Measurements from ENCODE around the gene STRN4.

Gene STRN4

GRCh38 chr19:46678110-46678732 is 68.0 kb downstream of the STRN4 start:
- Histone ChIP-seq H2AFZ (ENCODE audit: low read depth, low read length, severe bottlenecking) (no peak overlapping the region), H3F3A (ENCODE audit: insufficient read depth) (no peaks in the 10 kb centered on the region), H3K27me3 (ENCODE audit: low read length) (no peaks in the 10 kb centered on the region), H3K9me2 (replicated peaks; ENCODE audit: insufficient read depth, low read length) (no peaks in the 10 kb centered on the region), H3K36me3 (ENCODE audit: low read length) (no peaks in the 10 kb centered on the region; the same call in 1 of the 2 replicates), H3K4me2 (ENCODE audit: low read depth, low read length, poor library complexity, severe bottlenecking) (no peak overlapping the region), H3K4me3 (ENCODE audit: insufficient read depth, low read length, poor library complexity, severe bottlenecking) (no peak overlapping the region), H3K79me2 (ENCODE audit: insufficient read depth, low read length) (no peaks in the 10 kb centered on the region), H3K27ac (ENCODE audit: low read depth, low read length) (no peak overlapping the region), H4K20me1 (ENCODE audit: low read depth, low read length) (0 out of 2 replicates have a peak, but pooled peaks cover 3% of the 10 kb centered on the region), H3K9ac (ENCODE audit: low read length) (no peak overlapping the region), H3K9me3 (ENCODE audit: insufficient read depth, low read length) (no peaks in the 10 kb centered on the region)
- no peak for TF ChIP-seq CTCF (IDR thresholded peaks at IDR 0.05; ENCODE audit: insufficient read depth, low read length, poor library complexity, severe bottlenecking)
- no peak for TF ChIP-seq EZH2phosphoT487 (conservative IDR thresholded peaks at IDR 0.05; ENCODE audit: low read length)

- H3K36me3 ChIP-seq (ENCODE audit: low read length) = no peaks in the 10 kb centered on the region
- no peaks in the 10 kb centered on the region for H3K9me3 ChIP-seq (ENCODE audit: insufficient read depth, low read length)
- no peak overlapping the region for H3K27ac ChIP-seq (ENCODE audit: low read depth, low read length)
- H3F3A ChIP-seq (ENCODE audit: insufficient read depth) = no peaks in the 10 kb centered on the region
- 0 out of 2 replicates have a peak, but pooled peaks cover 3% of the 10 kb centered on the region for H4K20me1 ChIP-seq (ENCODE audit: low read depth, low read length)
- no peak overlapping the region for H2AFZ ChIP-seq (ENCODE audit: low read depth, low read length, severe bottlenecking)
- no peak overlapping the region for H3K9ac ChIP-seq (ENCODE audit: low read length)
- H3K4me3 ChIP-seq (ENCODE audit: insufficient read depth, low read length, poor library complexity, severe bottlenecking) = no peak overlapping the region
- H3K4me2 ChIP-seq (ENCODE audit: low read depth, low read length, poor library complexity, severe bottlenecking) = no peak overlapping the region
- H3K27me3 ChIP-seq (ENCODE audit: low read length) = no peaks in the 10 kb centered on the region
- no peaks in the 10 kb centered on the region for H3K9me2 ChIP-seq (replicated peaks; ENCODE audit: insufficient read depth, low read length)
- H3K79me2 ChIP-seq (ENCODE audit: insufficient read depth, low read length) = no peaks in the 10 kb centered on the region
- no peak for TF ChIP-seq CTCF (IDR thresholded peaks at IDR 0.05; ENCODE audit: insufficient read depth, low read length, poor library complexity, severe bottlenecking)
- no peak for TF ChIP-seq EZH2phosphoT487 (conservative IDR thresholded peaks at IDR 0.05; ENCODE audit: low read length)
Observed at GRCh38 chr19:46674416-46675178, 71.7 kb downstream of the STRN4 start.

DNA sequence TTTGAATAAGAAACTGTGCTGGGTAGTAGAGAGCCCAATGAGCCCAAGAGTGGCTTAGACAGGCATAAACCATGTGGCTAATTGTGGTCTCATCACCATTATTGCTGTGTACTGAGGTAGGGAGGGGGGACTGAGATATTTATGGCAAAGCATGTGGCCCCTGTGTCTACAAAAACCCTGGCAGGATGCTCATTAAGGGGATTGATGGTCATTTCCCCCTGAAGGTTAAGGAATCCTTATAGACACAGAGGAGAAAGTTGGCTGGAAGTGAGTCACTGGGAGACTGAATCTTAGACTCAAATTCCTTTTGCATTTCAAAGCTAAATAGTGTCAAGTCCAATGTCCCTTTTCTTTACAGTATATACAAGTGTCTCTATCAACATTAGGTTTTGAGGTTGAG is 75.4 kb downstream of the STRN4 start:
- Histone ChIP-seq H3K9me2 (replicated peaks; ENCODE audit: insufficient read depth, low read length) (no peaks in the 10 kb centered on the region), H4K20me1 (ENCODE audit: low read depth, low read length) (no peaks in the 10 kb centered on the region), H3K79me2 (ENCODE audit: insufficient read depth, low read length) (no peaks in the 10 kb centered on the region), H3K4me2 (ENCODE audit: low read depth, low read length, poor library complexity, severe bottlenecking) (no peak overlapping the region), H3F3A (ENCODE audit: insufficient read depth) (no peaks in the 10 kb centered on the region), H3K4me3 (ENCODE audit: insufficient read depth, low read length, poor library complexity, severe bottlenecking) (no peak overlapping the region), H3K9ac (ENCODE audit: low read length) (no peak overlapping the region), H3K27ac (ENCODE audit: low read depth, low read length) (no peak overlapping the region), H2AFZ (ENCODE audit: low read depth, low read length, severe bottlenecking) (no peak overlapping the region), H3K27me3 (ENCODE audit: low read length) (no peaks in the 10 kb centered on the region), H3K36me3 (ENCODE audit: low read length) (no peaks in the 10 kb centered on the region), H3K9me3 (ENCODE audit: insufficient read depth, low read length) (no peaks in the 10 kb centered on the region)
- no peak for TF ChIP-seq CTCF (IDR thresholded peaks at IDR 0.05; ENCODE audit: insufficient read depth, low read length, poor library complexity, severe bottlenecking)
- no peak for TF ChIP-seq EZH2phosphoT487 (conservative IDR thresholded peaks at IDR 0.05; ENCODE audit: low read length)

Data from SU-DHL-6 (cell line).